Endothelial cell of umbilical vein (primary cell): ENCODE measurements around the gene BICD2. TPM values are rescaled to one million over a fixed set of nuclear protein-coding genes. Genes with fewer than 3 reads are reported as not detected.

Experiments
- BruUV-seq: library from RNA; stranded (reverse); fragments of 400-500 nt; replicated peaks from 2 replicates; lab custom pipeline; 2021; lab: Mats Ljungman, UMichigan
- CTCF ChIA-PET: fragments of 300-600, 350-600 bp; sonication (Branson Sonifier 250); formaldehyde crosslinking; loops from one replicate; lab custom pipeline; 2021; ENCODE audit warnings: antibody characterized with exemption, inconsistent platforms; lab: Charles Lee
- POLR2A ChIA-PET: fragments of 300-600, 350-600 bp; sonication (Branson Sonifier 250); formaldehyde crosslinking; loops from one replicate; lab custom pipeline; 2021; ENCODE audit warnings: antibody characterized with exemption, inconsistent platforms; lab: Charles Lee
- DNase-seq: peaks from one replicate; pipeline ENCODE4 v3.0.0-alpha.2; 2011; ENCODE audit warnings: low read depth, low spot score
- FAIRE-seq: peaks from 2 replicates; lab custom pipeline; 2011; peaks lifted over from hg19 to GRCh38; lab: Jason Lieb, UNC
- H2AFZ ChIP-seq: 2 replicates; pipeline ENCODE4 v1.6.0; 2012; ENCODE audit warnings: low read depth, low read length, control low read depth, inconsistent platforms
- H3K27ac ChIP-seq: 2 replicates; pipeline ENCODE4 v1.5.1; 2011; ENCODE audit warnings: low read depth, mild to moderate bottlenecking, control low read depth, low read length, moderate library complexity; ENCODE audit not compliant: insufficient read depth
- H3K27me3 ChIP-seq, 2 experiments: 2 replicates each; pipeline versions ENCODE4 v1.6.0 to v1.6.1; 2011; ENCODE audit warnings: low read length in 2 of 2, mixed read lengths in 1 of 2; ENCODE audit not compliant: control insufficient read depth in 2 of 2, insufficient read depth in 2 of 2
- H3K36me3 ChIP-seq, 2 experiments: 2 replicates in 1 of 2; 3 replicates in 1 of 2; pipeline ENCODE4 v1.5.1; 2011; ENCODE audit warnings: low read length in 2 of 2, mild to moderate bottlenecking in 1 of 2, moderate library complexity in 1 of 2; ENCODE audit not compliant: control insufficient read depth in 2 of 2, insufficient read depth in 2 of 2; ENCODE audit errors: extremely low read depth in 1 of 2
- H3K4me1 ChIP-seq: 3 replicates; pipeline ENCODE4 v1.5.1; 2011; ENCODE audit warnings: mild to moderate bottlenecking, low read length; ENCODE audit not compliant: control insufficient read depth, insufficient read depth; ENCODE audit errors: extremely low read depth
- H3K4me2 ChIP-seq: 2 replicates; pipeline ENCODE4 v1.6.1; 2011; ENCODE audit warnings: low read length, control low read depth, mixed read lengths; ENCODE audit not compliant: insufficient read depth
- H3K4me3 ChIP-seq, 3 experiments: fragments of 200-600 bp in 1 of 3; sonication (generic), shearing (Covaris generic) in 1 of 3; replicated peaks in 1 of 3; 2 replicates each; pipeline ENCODE4 v1.5.1; 2011 to 2016; ENCODE audit warnings: control low read depth in 3 of 3, low read length in 3 of 3, mild to moderate bottlenecking in 2 of 3, inconsistent platforms in 1 of 3, low read depth in 1 of 3, moderate library complexity in 1 of 3; ENCODE audit not compliant: insufficient read depth in 1 of 3
- H3K79me2 ChIP-seq: 2 replicates; pipeline ENCODE4 v1.6.0; 2012; ENCODE audit warnings: low read length, inconsistent platforms; ENCODE audit not compliant: control insufficient read depth, insufficient read depth
- H3K9ac ChIP-seq: replicated peaks from 2 replicates; pipeline ENCODE3; 2011; ENCODE audit warnings: low read length, control low read depth; ENCODE audit not compliant: insufficient read depth; ENCODE audit errors: extremely low read depth
- H3K9me1 ChIP-seq: replicated peaks from 3 replicates; pipeline ENCODE4 v1.6.0; 2011; ENCODE audit warnings: mild to moderate bottlenecking, low read length; ENCODE audit not compliant: control insufficient read depth, insufficient read depth; ENCODE audit errors: extremely low read depth
- H3K9me3 ChIP-seq: replicated peaks from 2 replicates; pipeline ENCODE4 v1.5.1; 2012; ENCODE audit warnings: low read length, inconsistent platforms; ENCODE audit not compliant: control insufficient read depth, insufficient read depth
- H4K20me1 ChIP-seq: replicated peaks from 2 replicates; pipeline ENCODE3; 2011; ENCODE audit warnings: mild to moderate bottlenecking, low read length; ENCODE audit not compliant: control insufficient read depth, insufficient read depth; ENCODE audit errors: extremely low read depth
- CTCF ChIP-seq, 2 donors: IDR thresholded peaks; 1 replicate in 1 of 2; 2 replicates in 1 of 2; pipeline ENCODE4 v1.5.1; 2011; ENCODE audit warnings: low read length in 2 of 2, mild to moderate bottlenecking in 2 of 2, moderate library complexity in 2 of 2, control low read depth in 1 of 2, inconsistent platforms in 1 of 2, low read depth in 1 of 2; ENCODE audit not compliant: insufficient read depth in 1 of 2; ENCODE audit errors: extremely low read depth in 1 of 2
- EZH2 ChIP-seq: IDR thresholded peaks from 2 replicates; pipeline ENCODE4 v1.6.1; 2012; ENCODE audit warnings: borderline replicate concordance, low read depth, mild to moderate bottlenecking, moderate library complexity, low read length, inconsistent platforms; ENCODE audit not compliant: severe bottlenecking
- FOS ChIP-seq: IDR thresholded peaks from 2 replicates; pipeline ENCODE4 v1.6.1; 2011; ENCODE audit warnings: mild to moderate bottlenecking, low read length, moderate library complexity, borderline replicate concordance; ENCODE audit not compliant: insufficient read depth
- GATA2 ChIP-seq: IDR thresholded peaks from 2 replicates; pipeline ENCODE4 v1.7.0; 2011; ENCODE audit warnings: low read depth, mild to moderate bottlenecking, moderate library complexity, mixed read lengths, low read length; ENCODE audit not compliant: insufficient read length, insufficient read depth
- JUN ChIP-seq: IDR thresholded peaks from 2 replicates; pipeline ENCODE4 v1.6.1; 2011; ENCODE audit warnings: borderline replicate concordance, low read depth; ENCODE audit not compliant: insufficient read length, insufficient read depth
- MYC ChIP-seq: IDR thresholded peaks from one replicate; pipeline ENCODE4 v1.6.1; 2011; ENCODE audit warnings: mild to moderate bottlenecking, low read depth, low read length
- POLR2A ChIP-seq: IDR thresholded peaks from 2 replicates; pipeline ENCODE4 v1.6.1; 2012; ENCODE audit warnings: low read depth, mild to moderate bottlenecking, control low read depth, low read length
- POLR2AphosphoS5 ChIP-seq: IDR thresholded peaks from 2 replicates; pipeline ENCODE4 v1.6.1; 2012; ENCODE audit warnings: low read depth, mild to moderate bottlenecking, control low read depth, low read length, moderate library complexity; ENCODE audit not compliant: insufficient read depth
- dilution Hi-C: fragments of 300-500 bp; cut with MboI; formaldehyde crosslinking; loops from one replicate; pipeline ENCODE4 v1.15.0; 2019; ENCODE audit warnings: low sequenced_read_pairs; ENCODE audit not compliant: extremely low pct_ligation_motif_present
- intact Hi-C: fragments of 100-400 bp; cut with micrococcal nuclease; formaldehyde crosslinking; loops from one replicate; pipeline ENCODE4 v1.10.0; 2022
- polyA plus RNA-seq, 4 experiments: library from polyadenylated mRNA; depleted of rRNA in 3 of 4; stranded (reverse) in 3 of 4; unstranded in 1 of 4; fragments of >200 nt; gene quantifications; 2 replicates each; pipeline versions ENCODE4 v1.2.1 to v1.2.3, GENCODE V29; 2011 to 2012; ENCODE audit warnings: missing spikeins in 1 of 4
- total RNA-seq: library from RNA; stranded (reverse); gene quantifications from 2 replicates; pipeline ENCODE4 v1.2.3, GENCODE V29; 2021
- TF ChIP-seq, protein P1 (sequence below): IDR thresholded peaks from 2 replicates; pipeline ENCODE4 v1.6.1; 2011; ENCODE audit not compliant: insufficient read depth, insufficient read length

The BICD2 gene
- total and polyA plus RNA-seq, 2 donors (not counting 3 experiments of a cell fraction or from before 2014, with no cell fraction given) = 14.3 to 39.3 TPM

- no peak for FAIRE-seq
- ChIA-PET CTCF (interaction anchor here (1.9 kb wide), 1 partner anchor 10 kb away, joined by 5 read pairs; no protein-coding TSS in a partner anchor), POLR2A (no interaction called here)
- Histone ChIP-seq H2AFZ (no peak overlapping the region), H3K36me3 (peaks cover 0 to 4% of the 10 kb centered on the region in 2 experiments), H3K4me1 (peaks cover 11% of the 10 kb centered on the region), H3K9ac (no peak overlapping the region), H3K27ac (no peak overlapping the region), H3K9me3 (no peaks in the 10 kb centered on the region), H4K20me1 (peaks cover 4% of the 10 kb centered on the region), H3K79me2 (peaks cover 97% of the 10 kb centered on the region), H3K4me2 (no peak overlapping the region), H3K9me1 (no peaks in the 10 kb centered on the region), H3K27me3 (no peaks in the 10 kb centered on the region), H3K4me3 (no peak overlapping the region)
- intact Hi-C loops = no loop called here
- dilution Hi-C loops = no loop called here
- no peak for TF ChIP-seq MYC
- TF ChIP-seq, protein P1, sequence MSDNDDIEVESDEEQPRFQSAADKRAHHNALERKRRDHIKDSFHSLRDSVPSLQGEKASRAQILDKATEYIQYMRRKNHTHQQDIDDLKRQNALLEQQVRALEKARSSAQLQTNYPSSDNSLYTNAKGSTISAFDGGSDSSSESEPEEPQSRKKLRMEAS = no peak
- TF ChIP-seq POLR2A = no peak
- TF ChIP-seq EZH2 = no peak
- no peak for TF ChIP-seq GATA2
- no peak for TF ChIP-seq FOS
- no peak for TF ChIP-seq JUN
- TF ChIP-seq CTCF (IDR thresholded peaks at IDR 0.05; ENCODE audit: extremely low read depth in 1 of 2, insufficient read depth in 1 of 2, low read depth in 1 of 2, low read length in 2 of 2) = no peak
- no peak for TF ChIP-seq POLR2AphosphoS5
- no peak for DNase-seq
- no TSS peak for BruUV-seq
These were observed 100.7 kb downstream of the BICD2 start for GRCh38 chr9:92663951-92664350.
